ENCODE measurements around the gene ATP6V0D1. TPM values are rescaled to one million over a fixed set of nuclear protein-coding genes. Genes with fewer than 3 reads are reported as not detected.

ATP6V0D1 gene
- total RNA-seq, 2 donors from 2014 or later = 66.9 to 71.3 TPM

GRCh38 chr16:67391424-67392300 lies 89.3 kb downstream of the ATP6V0D1 start:
- peak; percentile 31 for DNase-seq
- intact Hi-C loops (cut with DNase I) = loop anchor here in 1 of 2 donors (10.0 kb wide), 1 partner anchor 127 kb away; no protein-coding TSS in a partner anchor
- no peak for ATAC-seq

GRCh38 chr16:67390816-67391423 lies 90.0 kb downstream of the ATP6V0D1 start:
- no peak for DNase-seq
- ATAC-seq = no peak
- intact Hi-C loops (cut with DNase I) = loop anchor here in 1 of 2 donors (10.0 kb wide), 1 partner anchor 126 kb away; no protein-coding TSS in a partner anchor

- peak in 1 of 2 donors; percentile 3 for ATAC-seq
- no peak for DNase-seq
- intact Hi-C loops (cut with DNase I) = loop anchor here in 1 of 2 donors (10.0 kb wide), 1 partner anchor 125 kb away; no protein-coding TSS in a partner anchor
Observed at GRCh38 chr16:67389911-67390815, 90.8 kb downstream of the ATP6V0D1 start.

GRCh38 chr16:67388591-67388990 lies 92.4 kb downstream of the ATP6V0D1 start:
- DNase-seq = no peak
- no peak for ATAC-seq
- intact Hi-C loops (cut with DNase I) = no loop called here

- no peak for ATAC-seq
- intact Hi-C loops (cut with DNase I) = no loop called here
- no peak for DNase-seq
Observed at GRCh38 chr16:67388191-67388590, 92.8 kb downstream of the ATP6V0D1 start.

Other genes with a start within 250 kb of the ATP6V0D1 start
- 10 to 100 TPM; 18.7 to 25.8 TPM for gene FHOD1, start 233.7 kb downstream of the ATP6V0D1 start, total RNA-seq
- gene SLC9A5, start 232.2 kb downstream of the ATP6V0D1 start, total RNA-seq = 1 to 10 TPM; 1.3 to 1.5 TPM
- gene PLEKHG4, start 201.6 kb downstream of the ATP6V0D1 start, total RNA-seq = 1 to 10 TPM; 1.8 to 2.2 TPM
- under 1 TPM in 1 of 2 donors, not detected in 1; 0.16 TPM for gene KCTD19, start 154.4 kb downstream of the ATP6V0D1 start, total RNA-seq
- gene LRRC36, start 154.3 kb downstream of the ATP6V0D1 start, total RNA-seq = not detected
- 10 to 100 TPM; 22.9 to 40.1 TPM for gene TPPP3, start 87.7 kb downstream of the ATP6V0D1 start, total RNA-seq
- gene ZDHHC1, start 64.7 kb downstream of the ATP6V0D1 start, total RNA-seq = 1 to 10 TPM; 4.6 to 6.8 TPM
- 1 to 10 TPM in 1 of 2 donors, not detected in 1; 1.6 TPM for gene HSD11B2, start 50.0 kb downstream of the ATP6V0D1 start, total RNA-seq
- gene AGRP, start 2.4 kb upstream of the ATP6V0D1 start, total RNA-seq = not detected
- gene RIPOR1, start 47.7 kb upstream of the ATP6V0D1 start, total RNA-seq = 10 to 100 TPM; 66.2 to 80.9 TPM
- 10 to 100 TPM; 22.7 to 25.7 TPM for gene CTCF, start 81.4 kb upstream of the ATP6V0D1 start, total RNA-seq
- 1 to 10 TPM; 1.1 to 1.2 TPM for gene CARMIL2, start 164.0 kb upstream of the ATP6V0D1 start, total RNA-seq
- gene ACD, start 179.1 kb upstream of the ATP6V0D1 start, total RNA-seq = 10 to 100 TPM in 1 of 2 donors, 1 to 10 TPM in 1; 9.0 to 10.2 TPM
- gene PARD6A, start 179.8 kb upstream of the ATP6V0D1 start, total RNA-seq = 1 to 10 TPM; 2.5 to 4.8 TPM
- 1 to 10 TPM; 7.6 to 9.6 TPM for gene ENKD1, start 185.6 kb upstream of the ATP6V0D1 start, total RNA-seq
- gene C16orf86, start 185.7 kb upstream of the ATP6V0D1 start, total RNA-seq = 1 to 10 TPM; 3.5 to 3.7 TPM
- gene GFOD2, start 238.2 kb upstream of the ATP6V0D1 start, total RNA-seq = 10 to 100 TPM; 10.1 to 11.7 TPM

All from left cardiac atrium (tissue), 4 donors.